Stimulated activated CD8-positive, alpha-beta memory T cell treated with anti-CD3 and anti-CD28 coated beads, Interleukin-7, amount 100 ng/mL, for 24 hours (primary cell): Measurements from ENCODE around the gene UBXN11.
"Not testable (repeated sequence)": the region's sequence is repeated elsewhere in the genome, so short reads cannot be mapped to it uniquely, and the experiment has no call there.

Experiments
- DNase-seq: peaks from one replicate; pipeline ENCODE4 v3.0.0-alpha.2; 2020; ENCODE audit warnings: low read depth

Gene UBXN11

DNA sequence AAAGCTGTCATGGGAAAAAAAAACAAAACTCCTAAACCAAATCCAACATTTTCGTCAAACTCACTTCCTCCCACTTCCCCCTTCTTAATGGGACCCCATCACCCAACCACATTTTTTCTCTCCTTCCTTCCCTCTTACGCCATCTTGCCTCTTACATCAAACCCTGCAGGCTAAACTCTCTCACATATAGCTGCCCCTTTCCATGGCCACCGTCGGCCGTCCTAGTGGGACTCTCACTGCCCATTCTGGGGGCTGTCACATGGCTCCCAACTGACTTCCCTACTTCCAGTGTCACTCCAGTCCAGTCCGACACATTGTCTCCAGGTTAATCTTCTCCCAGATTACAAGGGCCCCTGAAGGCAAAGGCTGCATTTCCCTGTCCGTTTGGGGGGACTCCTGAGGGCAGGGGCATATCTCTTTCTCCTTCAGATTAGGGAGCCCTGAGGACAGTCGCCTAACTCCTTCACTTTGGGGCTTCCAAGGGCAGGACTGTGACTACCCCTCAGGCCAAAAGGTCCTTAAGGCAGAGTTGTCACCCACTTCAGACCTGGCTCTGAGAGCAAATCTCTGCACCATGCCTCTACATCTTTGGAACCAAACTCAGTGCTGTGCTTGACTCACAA lies 658 bp downstream of the UBXN11 start:
- no peak for DNase-seq

DNA sequence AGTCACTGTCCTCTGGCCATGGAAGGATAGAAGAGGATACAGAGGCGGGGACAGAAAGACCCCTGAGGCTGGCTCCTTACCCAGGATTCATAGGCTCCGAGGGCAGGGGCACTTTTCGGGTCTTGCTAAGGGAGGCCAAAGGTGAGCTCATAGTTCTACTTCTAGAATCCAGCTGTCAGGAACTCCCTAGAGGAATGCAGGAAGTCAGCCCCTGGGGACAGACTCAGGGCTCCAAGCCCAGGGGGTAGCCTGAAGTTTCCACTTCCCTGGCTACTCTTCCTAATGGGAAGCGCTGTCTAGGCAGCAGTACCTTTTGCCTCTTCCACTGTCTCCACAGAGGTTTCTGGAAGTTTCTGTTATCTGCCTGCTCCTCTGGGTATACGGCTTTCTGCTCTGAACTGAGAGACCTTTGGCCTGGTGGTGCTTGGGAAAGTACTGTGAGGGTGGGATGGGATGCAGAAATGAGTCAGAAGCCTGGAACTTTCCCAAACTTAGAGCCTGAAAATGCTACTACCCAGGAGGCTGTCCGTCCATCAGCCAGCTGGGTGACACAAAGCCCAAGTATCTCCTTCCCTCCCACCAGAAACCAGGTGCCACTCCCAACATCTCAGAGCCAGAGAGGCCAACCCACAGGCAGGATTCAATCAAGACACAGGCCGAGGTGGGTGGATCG lies 3.6 kb downstream of the UBXN11 start:
- DNase-seq = no peak

DNA sequence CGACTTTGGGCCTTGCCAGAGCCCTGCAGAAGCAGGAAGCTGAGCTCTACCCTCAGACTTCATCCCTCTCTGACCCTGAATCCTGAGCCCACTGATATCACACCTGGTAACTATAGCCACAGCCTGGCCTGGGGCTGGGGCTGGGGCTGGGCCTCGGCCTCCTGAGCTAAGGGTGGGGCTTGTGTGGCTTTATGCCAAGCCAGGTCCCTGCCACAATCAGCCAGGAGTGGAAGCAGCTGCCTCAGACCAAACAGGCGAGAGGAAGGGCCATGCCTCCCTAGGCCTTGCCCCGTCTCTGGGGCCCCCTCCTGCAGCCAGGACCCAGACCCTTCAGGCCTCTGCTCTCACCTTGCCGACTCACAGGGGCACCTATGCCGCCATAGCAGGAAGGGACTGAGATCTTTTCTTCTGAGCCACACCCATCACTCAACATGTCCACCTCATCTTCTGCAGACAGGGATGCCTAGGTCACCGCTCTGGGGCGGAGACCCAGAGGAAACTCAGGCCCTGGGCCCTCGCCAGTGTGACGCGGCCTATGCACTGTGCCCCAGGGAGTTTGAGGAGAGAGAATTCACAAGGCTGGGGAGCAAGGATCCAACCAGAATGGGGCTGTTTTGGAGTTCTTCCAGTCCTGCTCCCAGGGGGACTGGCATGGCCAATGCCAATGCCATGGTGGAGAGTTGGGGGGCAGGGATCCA lies 5.7 kb downstream of the UBXN11 start:
- no peak for DNase-seq

DNA sequence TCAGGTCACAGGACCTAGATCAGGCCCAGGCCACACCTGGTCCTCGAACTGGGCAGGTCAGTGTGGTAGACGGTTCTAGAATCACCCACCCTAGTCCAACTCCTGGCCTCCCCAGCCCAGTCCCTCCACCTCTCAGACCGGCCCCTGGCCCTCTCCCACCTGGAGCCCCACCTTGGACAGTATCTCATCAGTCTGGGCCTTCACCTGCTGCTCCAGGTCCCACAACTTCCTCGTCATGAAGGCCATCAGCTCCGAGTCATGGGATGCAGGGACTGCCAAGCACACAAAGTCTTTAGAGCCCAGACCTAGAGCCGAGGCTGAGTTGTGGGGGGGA lies 8.7 kb downstream of the UBXN11 start:
- DNase-seq = no peak

DNA sequence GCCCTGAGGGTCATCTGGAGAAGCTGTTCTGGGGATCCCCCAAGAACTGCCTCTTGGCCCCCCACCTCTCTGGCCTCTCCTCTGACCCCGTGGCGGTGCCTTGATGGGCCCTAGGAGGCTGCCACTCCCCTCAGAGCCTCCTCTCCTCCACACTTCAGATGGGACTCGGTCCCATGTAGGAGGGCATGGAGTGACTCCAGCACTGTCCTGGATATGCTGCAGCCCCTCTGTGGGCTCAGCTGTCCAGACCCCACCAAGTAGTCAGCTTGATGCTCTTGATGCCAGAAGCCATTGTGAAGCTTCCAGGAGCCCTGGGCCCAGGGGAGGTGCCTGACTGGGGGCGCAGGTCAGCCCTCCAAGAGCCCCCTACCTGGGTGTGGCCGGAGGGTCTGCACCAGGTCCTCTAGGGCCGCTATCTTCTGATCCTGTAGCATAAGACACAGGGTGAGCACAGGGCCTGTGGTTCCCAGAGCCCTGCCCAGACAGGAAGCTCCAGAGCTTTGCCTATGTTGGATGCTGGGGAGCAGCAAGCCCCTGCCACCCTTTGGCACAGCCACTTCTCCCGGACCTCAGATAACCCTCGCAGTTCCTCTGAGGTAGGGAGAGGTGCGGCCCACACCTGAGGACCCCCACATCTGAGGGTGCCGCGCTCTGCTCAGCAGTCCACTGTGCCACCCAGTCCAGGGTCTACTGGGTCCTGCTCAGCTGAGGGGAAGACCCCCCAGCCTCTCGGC lies 9.2 kb downstream of the UBXN11 start:
- DNase-seq = no peak

DNA sequence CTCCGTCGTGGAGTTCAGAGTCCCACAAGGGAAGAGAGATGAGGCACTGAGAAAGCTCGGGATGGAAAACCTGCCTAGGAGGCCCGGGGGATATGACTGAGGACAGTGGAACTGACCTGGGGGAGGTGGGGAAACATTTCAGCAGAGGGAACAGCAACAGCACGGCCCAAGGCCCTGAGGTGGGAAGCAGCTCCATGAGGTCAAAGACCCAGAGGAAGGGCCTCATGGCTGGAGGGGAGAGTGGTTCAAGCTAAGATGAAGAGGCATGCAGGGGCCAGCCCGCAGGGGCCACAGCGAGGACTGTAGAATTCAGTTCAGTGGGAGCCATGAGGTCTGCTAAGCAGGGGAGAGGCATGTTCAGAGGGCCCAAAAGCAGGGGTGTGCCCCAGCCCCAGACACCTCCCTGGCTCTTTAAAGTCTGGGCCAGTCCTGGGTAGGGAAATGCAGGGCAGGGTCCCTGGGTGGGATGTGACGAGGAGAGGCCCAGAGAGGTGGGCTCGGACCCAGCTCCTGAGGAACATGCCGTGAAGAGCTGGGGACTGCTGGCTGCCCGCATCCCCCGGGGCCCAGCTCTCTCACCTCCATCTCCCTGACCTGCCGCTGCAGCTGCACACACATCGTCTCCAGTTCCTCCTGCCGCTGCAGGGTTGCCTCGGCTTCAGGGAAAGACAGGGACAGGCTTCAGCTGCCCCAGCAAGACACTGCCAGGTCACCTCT lies 9.9 kb downstream of the UBXN11 start:
- no peak for DNase-seq

DNA sequence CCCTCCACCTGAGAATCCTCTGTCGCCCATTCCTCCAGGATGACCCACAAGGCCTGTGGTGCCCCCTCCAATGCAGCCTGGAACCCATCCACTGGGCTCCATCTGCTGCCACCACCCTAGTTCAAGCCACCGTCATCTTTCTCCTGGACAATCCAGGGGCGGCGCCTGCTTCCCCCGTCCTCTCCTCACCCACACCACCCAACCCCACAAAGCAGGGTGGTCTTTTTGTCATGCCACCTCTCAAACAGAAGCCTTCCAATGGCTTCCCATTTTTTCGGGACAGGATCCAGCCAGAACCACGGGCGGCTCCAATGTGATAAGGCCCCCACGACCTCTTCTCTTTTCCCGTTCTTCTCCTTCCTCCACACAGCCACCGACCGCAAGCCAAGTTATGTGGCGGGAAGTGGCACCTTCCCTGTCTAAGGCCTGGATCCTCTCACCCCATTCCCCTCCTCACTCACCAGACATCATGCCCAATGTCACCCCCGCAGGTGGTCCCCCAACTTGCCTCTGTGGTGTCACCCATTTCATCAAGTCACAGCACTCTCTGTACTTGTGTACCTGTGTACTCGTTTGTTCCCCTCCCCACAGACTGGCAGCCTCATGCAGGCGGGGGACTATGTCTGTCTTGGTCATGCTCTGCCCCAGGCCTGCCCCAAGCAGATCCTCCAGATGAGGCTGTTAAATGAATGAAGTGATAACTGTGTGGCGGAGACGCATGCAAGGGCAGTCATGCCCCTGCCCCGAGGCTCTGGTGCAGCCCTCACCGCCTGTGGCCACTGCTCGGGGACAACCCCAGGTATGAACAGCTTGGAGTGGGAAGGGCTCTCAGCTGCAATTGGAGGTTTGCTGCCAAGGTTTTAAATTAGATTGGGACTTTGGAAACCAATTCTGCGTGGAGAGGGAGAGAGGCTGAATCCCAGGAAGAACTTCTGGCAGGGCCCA lies 11.0 kb downstream of the UBXN11 start:
- DNase-seq = no peak

DNA sequence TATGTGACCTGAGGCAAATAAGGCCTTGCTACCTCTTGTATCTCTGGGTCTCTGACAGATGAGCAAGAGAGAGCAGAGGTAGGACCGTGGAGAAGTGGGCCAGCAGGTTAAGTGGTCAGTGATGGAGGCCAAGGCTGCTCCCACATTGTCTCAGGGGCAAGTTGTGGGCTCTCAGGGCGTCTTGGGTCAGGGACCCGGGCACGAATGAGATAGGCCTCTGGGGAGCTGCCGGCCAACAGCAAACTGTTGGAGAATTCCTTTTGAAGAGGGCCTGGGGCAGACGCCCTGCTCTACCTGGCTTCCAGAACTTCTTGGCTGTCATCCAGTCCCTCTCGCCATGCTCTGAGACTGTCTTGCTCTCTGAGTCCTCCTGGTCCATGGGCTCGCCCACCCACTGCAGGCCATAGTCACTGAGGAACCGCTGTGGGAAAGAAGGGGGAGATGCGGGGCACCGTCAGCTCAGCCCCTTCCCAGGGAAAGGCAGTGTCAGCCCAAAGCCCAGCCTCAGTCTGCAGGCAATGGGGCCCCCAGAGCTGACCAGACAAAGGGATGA lies 12.4 kb downstream of the UBXN11 start:
- DNase-seq = no peak

DNA sequence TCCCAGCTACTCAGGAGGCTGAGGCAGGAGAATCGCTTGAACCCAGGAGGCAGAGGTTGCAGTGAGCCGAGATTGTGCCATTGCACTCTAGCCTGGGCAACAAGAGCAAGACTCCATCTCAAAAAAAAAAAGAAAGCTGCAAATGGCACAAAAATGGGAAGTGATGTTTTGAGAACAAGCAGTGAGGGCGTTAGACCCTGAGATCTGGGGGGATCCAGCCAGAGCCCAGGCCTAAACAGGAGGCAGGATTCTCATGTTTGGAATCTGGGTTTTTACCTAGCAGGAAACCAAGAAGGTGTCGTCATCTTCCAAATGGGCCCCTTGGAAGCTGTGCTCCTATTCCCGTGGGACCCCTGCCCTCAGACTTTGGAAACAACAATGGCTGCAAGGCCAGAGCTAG lies 13.7 kb downstream of the UBXN11 start:
- DNase-seq = not testable (repeated sequence)

DNA sequence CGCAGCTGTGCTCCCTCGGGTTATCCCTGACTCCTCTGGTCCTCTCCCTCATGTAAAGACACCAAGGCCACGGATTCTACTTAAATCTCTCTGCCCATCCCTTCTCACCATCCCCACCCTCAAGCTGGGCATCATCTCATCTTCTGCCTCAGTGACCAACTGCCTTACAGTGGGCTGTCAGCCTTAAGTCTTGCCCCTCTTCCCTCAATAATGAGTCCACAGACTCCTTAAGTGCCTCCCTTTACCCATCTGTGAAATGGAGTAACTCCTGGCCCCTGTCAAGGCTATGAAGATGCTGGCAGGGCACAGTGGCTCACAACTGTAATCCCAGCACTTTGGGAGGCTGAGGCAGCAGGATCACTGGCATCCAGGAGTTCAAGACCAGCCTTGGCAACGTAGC lies 14.5 kb downstream of the UBXN11 start:
- no peak for DNase-seq

DNA sequence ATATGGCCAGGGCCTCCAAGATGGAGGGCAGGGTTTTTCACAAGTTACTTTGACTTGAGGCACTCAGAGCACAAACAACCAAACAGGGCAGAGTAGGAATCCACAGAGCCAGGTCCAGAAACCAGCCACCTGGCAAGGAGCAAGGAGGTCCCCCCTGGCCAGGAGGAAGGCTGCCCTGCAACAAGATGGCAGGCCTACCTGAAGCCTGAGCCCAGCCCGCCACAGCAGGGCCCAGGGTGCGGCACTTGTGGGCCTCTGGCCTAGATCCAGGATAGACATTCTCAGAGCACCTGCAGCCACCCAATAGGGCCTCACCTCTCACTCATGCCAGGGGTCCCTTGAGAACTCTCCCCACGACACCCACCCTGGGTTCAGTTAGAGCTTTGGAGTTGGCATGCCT lies 15.0 kb downstream of the UBXN11 start:
- DNase-seq = no peak

DNA sequence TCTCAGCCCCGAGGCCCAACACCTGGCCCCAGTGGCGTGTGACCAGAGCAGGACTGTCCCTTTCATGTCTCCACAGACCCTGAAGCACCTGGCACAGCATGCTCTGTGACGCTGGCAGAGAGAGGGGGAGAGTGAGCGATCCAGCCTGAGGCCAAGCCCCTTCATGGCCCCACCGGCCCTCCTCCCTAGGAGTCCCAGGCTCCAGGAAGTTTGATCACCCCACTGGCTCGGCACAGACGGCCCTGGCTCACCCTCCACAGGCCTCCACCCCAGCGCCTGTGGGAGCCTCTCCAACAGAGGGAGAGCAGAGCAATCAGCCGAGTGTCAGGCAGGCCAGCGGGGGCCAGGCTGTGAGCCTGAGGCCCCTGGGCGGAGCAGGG lies 15.6 kb downstream of the UBXN11 start:
- no peak for DNase-seq

DNA sequence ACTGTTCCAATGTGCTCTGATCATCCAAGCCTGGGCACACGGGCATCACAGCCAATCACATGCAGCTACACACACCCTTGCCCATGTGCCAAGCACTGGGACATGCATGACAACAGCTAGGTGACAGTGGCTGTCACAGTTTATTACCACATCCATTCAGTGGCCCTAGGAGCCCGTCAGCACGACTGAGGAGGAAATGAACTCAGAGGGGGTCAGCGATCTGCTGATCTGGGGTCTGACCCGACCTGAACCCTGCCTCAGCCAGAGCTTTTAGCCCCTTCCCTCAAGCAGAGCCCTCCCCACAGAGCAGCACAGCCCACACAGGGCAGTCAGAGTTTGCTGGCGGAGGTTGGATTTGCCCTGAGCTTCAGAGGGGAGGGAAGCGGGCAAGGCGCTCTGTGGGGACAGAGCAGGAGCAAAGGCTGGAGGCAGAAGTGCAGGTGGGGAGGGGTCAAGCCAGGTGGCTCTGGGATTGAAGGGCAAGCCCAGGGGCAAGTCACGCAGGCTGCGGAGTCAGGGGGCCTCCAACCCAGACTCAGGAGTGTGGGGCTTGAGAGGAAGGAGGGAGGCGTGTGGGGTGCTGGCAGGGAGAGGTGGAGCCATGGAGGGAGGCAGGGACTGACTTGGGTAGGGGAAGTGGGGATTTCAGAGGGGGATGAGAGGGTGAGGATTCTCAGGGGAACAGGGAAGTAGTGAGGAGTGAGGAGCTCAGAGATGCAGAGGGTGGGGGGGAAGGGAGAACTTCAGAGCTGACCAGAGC lies 16.1 kb downstream of the UBXN11 start:
- DNase-seq = no peak

DNA sequence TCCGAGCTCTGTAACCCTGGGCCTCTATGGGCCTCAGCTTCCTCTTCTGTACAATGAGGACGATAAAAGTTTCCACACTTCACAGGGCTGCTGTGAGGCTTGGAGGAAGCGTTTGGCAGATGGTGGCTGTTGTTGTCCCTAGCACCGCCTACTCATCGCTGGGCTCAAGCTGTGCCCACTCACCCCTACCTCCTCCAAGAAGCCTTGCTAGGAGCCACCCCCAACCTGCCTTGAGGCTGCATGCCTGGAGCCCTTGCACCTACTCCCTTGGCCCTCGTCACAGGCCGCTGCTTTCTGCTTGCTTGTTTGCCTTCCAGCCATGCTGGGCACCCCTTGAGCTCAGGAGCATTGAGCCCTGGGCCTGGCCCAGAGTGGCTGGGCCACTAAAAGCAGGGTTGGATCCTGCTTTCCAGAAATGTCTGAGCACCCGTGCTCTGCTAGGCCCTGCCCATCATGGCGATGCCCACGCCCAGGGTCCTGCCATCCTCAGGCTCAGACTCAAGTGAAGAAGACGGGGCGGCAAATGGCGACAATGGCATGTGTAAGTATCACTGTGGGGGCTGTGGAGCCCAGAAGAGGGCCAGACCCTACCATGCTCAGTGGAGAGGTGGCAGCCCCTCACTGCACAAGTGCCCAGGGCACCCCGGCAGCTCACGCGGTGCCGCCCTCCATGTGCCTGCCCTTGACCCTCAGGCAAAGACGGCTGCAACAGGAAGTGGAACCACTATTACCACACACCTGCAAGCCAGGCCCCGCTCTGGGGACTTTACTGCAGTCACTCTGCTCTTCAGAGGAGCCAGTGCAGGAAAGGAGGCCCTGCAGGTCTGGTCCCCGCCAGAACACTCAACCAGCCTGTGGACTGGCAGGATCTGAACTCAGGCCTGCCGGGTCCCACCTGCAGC lies 17.0 kb downstream of the UBXN11 start:
- no peak for DNase-seq

DNA sequence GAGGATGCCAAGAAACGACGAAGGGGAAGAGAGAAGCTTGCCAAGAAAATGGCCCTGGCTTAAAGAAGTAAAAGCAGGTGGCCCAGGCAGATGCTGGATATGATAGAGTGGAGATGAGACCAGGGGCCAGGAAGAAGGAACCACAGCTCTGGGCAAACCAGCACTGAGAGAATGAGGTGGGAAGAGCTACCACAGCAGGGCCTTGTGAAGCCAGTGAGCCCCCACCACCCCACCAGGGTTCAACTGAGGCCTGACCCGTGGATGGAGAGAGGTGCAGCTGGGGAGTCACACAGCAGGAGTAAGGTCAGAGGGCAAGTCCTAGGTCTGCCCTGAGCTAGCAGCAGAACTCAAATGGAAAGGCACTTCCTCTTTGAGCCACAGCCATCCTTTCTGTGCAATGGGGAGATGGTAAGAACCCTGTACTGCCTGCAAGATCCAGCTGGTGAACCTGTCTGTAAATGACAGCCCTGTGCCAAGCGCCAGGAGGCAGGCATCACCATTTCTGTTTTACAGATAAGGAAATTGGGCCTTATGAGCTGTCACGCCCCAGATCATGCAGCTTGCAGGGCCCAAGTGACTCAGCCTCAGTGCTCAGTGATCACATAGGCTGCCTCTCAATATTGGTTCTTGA lies 18.0 kb downstream of the UBXN11 start:
- peak; percentile 45 for DNase-seq

DNA sequence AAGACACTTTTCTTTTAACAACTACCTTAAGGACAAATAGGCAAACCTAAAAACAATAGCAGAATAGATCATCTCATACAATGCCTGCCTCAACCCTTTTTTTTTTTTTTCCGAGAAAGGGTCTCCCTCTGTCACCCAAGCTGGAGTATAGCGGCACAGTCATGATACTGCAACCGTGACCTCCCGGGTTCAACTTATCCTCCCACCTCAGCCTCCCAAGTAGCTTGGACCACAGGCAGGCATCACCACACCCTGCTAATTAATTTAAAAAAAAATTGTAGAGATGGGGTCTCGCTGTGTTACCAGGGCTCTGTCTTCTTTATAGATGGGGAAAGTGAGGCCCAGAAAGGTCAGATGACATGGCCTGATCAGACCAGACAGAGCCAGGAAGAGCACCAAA lies 18.6 kb downstream of the UBXN11 start:
- no peak for DNase-seq

DNA sequence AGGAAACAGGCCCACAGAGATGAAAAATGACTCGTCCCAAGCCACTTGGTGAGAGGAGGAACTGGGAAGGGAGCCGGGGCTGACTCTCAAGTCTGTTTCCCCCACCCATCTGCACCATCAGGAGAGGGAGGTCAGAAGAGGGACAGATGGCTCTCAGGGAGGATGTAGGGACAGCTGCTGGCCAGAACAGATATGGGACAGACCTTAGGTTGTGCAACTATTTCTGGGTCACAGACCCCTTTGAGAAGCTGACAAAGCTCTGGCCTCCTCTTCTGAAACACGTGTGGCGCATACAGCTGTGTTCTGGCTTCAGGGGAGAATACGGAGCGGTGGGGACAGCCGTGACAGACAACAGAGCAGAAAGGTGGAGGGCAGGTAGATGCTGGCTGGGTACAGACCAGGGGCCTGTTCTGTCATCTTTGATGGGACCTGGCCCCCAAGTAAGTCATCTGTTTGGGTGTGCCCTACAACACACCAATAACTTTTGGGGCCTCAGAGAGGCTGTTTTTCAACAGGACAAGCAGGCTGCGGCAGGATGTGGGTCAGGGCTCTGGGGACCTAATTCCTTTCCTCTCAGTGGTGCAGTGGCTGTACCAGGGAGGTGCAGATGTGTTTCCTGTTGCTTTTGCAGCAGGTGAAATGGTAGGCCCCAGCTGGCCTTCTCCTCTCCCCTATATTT lies 19.3 kb downstream of the UBXN11 start:
- DNase-seq = no peak

DNA sequence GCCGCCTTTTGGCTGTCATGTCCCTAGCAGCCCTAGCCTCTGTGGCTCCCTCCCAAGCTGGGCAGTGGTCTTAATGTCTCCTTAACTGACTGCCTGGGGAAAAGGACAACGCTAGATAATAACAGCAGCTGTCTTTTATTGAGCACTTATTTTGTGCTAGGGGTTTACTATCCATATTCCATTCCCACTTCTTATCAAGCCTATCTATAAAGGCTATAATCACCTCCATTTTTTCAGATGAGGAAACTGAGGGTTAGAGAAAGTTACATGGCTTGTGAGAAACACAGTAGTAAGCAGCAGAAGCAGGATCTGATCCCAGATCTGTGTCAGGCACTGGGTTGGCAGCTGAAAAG lies 20.4 kb downstream of the UBXN11 start:
- no peak for DNase-seq
